ENCODE results near the gene ARSG.
"Not testable (repeated sequence)": the region's sequence is repeated elsewhere in the genome, so short reads cannot be mapped to it uniquely, and the experiment has no call there.

Gene ARSG

GRCh38 chr17:68306819-68307218 lies 15.5 kb downstream of the ARSG start:
- DNase-seq (ENCODE audit: low spot score), result no peak

- DNase-seq (ENCODE audit: low spot score), result no peak
These were observed 16.1 kb downstream of the ARSG start for GRCh38 chr17:68307443-68307842.

DNA sequence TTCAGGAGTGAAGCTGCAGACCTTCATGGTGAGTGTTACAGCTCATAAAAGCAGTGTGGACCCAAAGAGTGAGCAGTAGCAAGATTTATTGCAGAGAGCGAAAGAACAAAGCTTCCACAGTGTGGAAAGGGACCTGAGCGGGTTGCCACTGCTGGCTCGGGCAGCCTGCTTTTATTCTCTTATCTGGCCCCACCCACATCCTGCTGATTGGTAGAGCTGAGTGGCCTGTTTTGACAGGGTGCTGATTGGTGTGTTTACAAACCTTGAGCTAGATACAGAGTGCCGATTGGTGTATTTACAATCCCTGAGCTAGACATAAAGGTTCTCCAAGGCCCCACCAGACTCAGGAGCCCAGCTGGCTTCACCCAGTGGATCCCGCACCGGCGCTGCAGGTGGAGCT lies 17.2 kb downstream of the ARSG start:
- DNase-seq (ENCODE audit: low spot score), result not testable (repeated sequence)

- DNase-seq (ENCODE audit: low spot score), result not testable (repeated sequence)
These were observed 17.9 kb downstream of the ARSG start for GRCh38 chr17:68309066-68309670.

DNA sequence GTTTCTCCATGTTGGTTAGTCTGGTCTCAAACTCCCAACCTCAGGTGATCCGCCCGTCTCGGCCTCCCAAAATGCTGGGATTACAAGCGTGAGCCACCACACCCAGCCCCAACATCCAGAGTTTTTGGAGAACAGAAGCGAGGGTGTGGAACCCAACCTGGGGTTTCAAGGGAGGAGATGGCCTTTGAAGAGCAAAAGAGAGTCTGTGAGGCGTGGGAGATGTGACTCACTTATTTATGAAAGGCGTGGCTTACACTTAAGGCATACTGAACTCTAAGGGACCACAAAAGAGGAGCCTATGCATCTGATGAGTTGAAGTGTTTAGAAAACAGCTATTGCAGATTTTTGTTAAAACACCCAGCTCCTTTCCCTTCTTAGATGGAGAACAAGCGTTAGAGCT lies 18.9 kb downstream of the ARSG start:
- peak; percentile 91 for DNase-seq (ENCODE audit: low spot score)

DNA sequence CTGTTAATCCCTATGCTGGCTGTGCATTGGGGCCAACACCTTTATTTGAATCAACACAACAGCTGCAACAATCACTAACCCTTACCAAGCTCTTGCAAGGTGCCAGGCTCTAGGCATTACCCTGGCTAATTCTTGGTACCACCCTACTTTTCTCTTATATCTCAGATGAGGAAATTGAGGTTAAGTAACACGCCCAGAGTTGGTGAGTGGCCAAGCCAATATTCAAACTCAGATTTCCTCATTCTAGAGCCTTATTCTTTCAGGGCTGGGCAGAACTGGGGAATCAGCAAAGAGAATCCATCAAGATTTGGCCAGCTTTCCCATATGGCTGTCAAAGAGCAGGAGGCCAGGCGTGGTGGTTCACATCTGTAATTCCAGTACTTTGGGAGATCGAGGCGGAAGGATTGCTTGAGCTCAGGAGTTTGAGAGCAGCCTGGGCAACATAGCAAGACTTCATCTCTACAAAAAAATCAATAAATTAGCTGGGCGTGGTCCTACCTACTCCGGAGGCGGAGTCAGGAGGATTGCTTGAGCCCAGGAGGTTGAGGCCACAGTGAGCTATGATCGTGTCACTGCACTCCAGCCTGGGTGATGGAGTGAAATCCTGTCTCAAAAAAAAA lies 23.7 kb downstream of the ARSG start:
- DNase-seq (ENCODE audit: low spot score), result no peak

GRCh38 chr17:68315930-68316329 lies 24.6 kb downstream of the ARSG start:
- DNase-seq (ENCODE audit: low spot score), result no peak

DNA sequence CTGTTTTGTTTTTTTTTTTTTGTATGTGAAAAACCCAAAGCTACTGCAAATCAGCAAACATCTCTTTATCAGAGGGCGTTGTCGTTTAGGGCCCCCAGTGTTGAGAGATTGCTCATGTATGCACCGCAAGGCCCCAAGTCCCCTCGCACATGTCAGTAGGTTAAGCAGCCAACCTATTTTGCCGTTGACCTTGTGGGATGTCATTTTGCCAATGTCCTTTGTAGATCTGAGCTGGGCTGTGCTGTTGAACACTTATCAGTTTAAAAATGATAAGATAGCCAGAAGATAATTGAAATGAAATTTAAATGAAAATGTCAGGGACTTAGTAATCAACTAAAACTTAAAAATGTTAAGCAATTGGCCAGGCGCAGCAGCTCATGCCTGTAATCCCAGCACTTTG lies 26.2 kb downstream of the ARSG start:
- no peak for DNase-seq (ENCODE audit: low spot score)

GRCh38 chr17:68318103-68318991 lies 27.1 kb downstream of the ARSG start:
- DNase-seq (ENCODE audit: low spot score), result peak; percentile 92

GRCh38 chr17:68319410-68320162 lies 28.3 kb downstream of the ARSG start:
- DNase-seq (ENCODE audit: low spot score), result no peak

DNA sequence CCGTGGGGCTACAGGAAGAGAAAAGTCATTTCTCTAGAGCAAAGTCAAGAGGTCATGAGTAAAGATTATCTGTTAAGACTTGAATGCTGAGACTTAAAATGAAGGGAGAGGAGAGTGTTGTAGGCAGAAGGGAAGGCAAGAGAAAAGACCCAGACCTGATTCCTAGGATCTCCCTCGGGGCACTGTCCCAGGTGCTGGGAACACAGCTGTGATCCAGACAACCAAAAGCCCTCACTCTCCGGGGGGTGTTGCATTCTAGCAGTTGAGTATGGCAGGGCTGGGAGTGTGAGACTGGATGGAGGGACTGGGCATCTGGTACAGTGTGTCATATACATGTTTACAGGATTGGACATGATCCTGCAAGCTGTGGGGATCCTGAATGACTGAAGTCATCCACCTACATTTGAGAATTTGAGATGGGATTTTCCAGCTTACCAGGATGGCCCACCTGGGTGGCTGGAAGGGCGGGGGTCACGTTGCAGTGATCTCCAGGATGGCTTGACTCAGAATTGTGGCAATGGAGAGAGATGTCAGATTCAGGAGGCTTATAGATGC lies 29.1 kb downstream of the ARSG start:
- no peak for DNase-seq (ENCODE audit: low spot score)

DNA sequence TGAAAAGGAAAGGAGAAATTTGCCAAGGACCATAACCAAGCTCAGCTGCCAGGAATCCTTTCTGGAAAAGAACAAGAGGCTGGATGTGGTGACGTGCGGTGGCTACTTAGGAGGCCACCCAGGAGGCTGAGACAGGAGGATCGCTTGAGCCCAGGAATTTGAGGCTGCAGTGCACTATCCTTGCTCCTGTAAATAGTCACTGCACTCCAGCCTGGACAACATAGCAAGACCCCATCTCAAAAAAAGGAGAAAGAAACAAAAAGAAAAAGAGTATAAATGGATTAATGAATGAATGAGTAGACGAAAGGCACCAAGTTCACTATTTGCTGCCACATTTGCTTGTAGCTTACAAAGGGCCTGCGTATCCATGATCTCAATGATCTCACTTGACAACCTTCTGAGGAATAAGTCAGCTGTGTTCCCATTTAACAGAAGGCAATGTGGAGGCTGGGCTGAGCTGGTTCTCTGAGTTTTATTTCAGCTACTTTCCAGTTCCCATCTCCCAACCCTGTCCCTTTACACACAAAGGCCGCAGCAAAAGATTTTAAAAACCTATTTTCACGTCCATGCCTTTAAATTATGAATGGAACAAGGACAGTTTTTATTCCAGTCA lies 29.8 kb downstream of the ARSG start:
- no peak for DNase-seq (ENCODE audit: low spot score)

- DNase-seq (ENCODE audit: low spot score), result no peak
These were observed 30.3 kb downstream of the ARSG start for GRCh38 chr17:68321556-68321954.

GRCh38 chr17:68322630-68323029 lies 31.3 kb downstream of the ARSG start:
- DNase-seq (ENCODE audit: low spot score), result no peak

GRCh38 chr17:68324114-68324513 lies 32.8 kb downstream of the ARSG start:
- DNase-seq (ENCODE audit: low spot score), result no peak

- DNase-seq (ENCODE audit: low spot score), result no peak
These were observed 33.5 kb downstream of the ARSG start for GRCh38 chr17:68324654-68325336.

- no peak for DNase-seq (ENCODE audit: low spot score)
These were observed 34.7 kb downstream of the ARSG start for GRCh38 chr17:68325961-68326360.

DNA sequence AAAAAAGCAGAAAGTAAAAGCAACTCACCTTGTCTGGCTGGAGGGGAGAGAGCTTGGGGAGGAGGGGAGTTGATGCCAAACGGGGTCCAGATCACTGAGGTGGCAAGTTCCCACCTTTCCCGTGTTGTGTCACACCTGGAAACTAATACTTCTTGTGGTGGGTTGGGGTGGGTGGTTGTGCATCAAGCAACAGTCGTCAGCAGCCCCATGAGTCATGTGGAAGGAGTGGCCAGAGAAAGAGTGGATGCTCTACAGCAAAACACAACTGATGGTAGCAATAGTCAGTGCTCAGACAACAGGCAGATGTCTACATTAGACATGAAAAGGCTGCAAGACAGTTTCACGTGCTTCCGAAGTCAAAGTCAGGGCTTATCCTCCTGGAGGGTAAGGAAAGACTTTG lies 35.4 kb downstream of the ARSG start:
- DNase-seq (ENCODE audit: low spot score), result peak; percentile 49

- DNase-seq (ENCODE audit: low spot score), result no peak
These were observed 36.7 kb downstream of the ARSG start for GRCh38 chr17:68327823-68328557.

DNA sequence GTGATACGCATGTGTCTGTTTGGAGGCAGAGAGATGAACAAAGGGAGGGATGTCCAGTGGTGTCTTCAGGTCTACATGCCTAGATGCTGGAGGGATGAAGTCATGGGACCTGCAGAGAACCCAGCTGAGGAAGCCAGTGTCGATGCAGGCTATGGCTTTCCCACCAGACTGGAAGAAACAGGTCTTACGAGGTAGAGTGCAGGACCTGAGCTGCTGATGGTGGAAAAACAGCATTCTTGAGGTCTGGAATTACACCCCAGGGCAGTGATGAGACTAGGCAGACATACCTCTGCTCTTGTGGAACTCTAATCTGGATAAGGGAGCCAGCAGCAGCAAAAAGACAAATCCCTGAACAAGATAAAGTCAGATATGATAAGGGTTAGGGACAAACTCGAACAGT lies 37.4 kb downstream of the ARSG start:
- no peak for DNase-seq (ENCODE audit: low spot score)
